Measurements from ENCODE around the gene ST3GAL4.
"Not testable (repeated sequence)": the region's sequence is repeated elsewhere in the genome, so short reads cannot be mapped to it uniquely, and the experiment has no call there.

Gene ST3GAL4

DNA sequence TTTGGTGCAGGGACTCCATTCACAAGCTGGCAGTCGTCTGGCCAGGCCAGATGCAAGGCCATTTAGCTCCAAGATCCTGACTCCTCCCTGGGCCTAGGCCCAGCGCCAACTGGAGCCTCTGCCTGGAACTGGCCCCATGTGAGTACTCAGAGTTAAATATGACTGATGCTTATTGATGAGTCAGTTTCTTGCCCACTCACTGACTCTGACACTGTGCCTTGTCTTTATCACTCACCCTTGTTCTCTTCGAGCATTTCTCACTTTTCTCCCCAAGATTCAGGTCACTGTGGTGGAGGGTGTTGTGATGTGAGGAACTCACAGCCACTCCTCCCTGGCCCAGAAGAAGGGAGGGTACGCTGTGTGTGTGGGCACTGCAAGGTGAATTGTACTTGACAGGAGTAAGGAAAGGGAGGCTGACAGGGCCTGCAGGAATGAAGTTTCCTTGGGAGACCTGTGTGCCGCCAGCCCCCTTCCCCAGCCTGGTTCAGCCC lies 23.2 kb upstream of the ST3GAL4 start:
- DNase-seq = no peak

DNA sequence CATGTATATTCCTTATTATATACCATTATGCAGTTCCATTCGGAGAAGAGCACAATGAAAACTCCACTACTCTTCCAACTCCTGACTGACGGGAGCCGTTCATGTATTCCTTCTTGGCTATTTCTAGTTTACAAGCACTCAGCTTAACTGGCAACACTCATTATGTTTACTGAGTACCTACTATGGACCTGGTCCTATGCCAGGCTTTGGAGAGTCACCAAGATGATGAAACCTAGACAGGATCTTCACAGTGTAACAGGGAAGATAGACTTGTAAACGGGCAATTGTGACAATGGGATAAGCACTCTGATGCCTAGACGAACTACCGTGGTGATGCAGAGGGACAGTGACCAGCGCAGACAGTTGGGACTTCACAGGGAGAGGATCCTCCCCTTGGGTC lies 22.3 kb upstream of the ST3GAL4 start:
- DNase-seq = no peak

DNA sequence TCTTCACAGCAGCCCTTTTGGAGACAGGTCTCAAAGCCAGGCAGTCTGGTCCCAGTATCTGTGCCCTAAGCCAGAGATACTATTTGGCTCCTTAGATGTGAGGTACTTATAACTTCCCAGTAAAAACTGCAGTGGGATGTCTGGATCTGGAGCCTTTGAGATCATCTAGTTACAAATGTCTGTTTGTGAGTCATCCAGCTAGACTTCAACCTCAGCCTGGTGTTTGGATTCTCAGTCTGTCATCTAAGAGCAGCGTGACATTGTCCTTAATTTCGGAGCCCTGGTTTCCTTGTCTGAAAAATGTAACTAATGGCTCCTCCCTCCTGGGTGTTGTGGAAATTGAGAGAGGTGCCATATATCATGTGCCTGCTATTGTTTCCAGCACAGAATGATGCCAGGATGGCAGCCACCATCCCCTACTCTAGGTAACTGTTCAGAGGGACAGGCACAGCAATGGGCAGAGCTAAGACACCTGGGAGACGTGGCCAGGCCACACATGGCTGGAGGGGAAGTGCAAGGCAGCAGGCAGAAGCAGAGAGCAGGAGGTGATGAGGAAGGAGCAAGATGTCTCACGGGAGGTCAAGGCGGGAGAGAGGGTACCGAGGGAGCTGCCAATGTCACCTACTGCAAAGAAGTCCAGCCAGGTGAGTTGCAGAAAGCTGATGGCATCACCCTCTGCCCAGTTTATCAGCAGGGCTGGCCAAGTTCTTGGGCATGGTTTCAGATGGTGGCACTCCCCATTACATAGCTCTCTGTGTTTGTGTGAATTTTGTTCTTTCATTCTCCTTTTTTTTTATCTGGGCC lies 20.6 kb upstream of the ST3GAL4 start:
- DNase-seq = no peak

DNA sequence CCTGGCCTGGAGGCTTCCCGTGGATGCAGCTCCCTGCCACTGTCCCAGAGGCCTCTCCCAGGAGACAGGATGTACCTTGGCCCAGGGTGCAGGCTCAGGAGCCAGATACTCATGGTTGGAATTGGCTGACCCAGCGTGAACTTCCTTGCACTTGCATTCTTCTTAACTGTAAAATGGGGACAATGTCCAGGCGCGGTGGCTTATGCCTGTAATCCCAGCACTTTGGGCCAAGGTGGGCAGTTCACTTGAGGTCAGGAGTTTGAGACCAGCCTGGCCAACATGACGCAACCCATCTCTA lies 20.1 kb upstream of the ST3GAL4 start:
- no peak for DNase-seq

DNA sequence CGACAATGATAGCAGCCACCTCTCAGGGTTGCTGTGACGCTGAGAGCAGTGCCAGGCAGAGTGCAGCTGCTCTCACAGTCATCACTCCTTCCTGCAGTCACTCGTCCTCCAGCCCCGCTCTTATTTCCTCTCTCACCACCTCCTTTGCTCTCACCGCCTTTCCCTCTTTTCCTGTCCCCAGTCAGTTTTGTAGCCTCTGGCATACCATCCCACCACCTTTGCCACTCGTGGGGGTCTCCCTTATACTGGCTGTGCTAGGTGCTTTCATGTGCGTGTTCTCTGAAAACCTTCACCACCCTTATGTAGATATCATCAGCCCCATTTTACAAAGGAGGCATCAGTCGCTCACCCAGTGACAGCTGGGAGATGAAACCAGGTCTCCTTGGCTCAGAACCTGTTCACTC lies 19.3 kb upstream of the ST3GAL4 start:
- no peak for DNase-seq

DNA sequence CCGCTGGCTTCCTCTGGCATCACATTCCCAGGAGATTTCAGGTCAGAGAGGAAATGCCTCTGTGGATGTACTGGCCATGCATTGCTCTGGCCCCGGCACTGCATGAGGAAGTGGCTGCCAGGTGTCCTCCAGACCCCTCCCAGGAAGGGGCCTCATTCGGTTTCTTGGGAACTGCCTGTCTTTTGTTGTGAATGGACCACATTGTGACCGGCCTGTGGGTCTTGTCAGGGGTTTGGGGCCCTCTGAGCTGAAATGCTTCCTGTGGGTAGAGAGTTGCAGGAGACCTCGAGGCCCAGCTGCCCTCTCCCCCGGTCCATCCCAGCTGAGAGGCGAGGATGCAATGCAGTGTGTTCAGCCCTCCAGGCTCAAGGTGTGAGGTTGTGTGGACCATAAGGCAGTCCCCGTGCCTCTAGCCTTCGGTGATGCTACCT lies 18.8 kb upstream of the ST3GAL4 start:
- DNase-seq = no peak

DNA sequence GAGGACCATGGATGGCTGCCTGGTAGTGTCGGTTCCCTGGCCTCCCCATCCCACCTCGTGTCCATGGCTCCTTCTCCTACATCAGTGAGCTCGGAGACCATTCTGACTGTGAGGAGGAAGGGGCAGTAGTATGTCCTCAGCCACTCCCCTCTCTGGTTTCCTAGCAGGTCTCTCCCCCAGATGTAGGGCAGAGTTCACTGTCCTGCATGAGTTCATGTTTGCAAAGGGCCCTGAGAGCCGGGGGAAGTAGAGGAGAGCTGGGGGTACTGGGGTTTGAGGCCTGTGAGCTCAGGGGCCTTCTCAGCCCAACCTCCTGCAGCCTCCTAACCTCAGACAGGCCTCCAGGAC lies 18.4 kb upstream of the ST3GAL4 start:
- DNase-seq = no peak

DNA sequence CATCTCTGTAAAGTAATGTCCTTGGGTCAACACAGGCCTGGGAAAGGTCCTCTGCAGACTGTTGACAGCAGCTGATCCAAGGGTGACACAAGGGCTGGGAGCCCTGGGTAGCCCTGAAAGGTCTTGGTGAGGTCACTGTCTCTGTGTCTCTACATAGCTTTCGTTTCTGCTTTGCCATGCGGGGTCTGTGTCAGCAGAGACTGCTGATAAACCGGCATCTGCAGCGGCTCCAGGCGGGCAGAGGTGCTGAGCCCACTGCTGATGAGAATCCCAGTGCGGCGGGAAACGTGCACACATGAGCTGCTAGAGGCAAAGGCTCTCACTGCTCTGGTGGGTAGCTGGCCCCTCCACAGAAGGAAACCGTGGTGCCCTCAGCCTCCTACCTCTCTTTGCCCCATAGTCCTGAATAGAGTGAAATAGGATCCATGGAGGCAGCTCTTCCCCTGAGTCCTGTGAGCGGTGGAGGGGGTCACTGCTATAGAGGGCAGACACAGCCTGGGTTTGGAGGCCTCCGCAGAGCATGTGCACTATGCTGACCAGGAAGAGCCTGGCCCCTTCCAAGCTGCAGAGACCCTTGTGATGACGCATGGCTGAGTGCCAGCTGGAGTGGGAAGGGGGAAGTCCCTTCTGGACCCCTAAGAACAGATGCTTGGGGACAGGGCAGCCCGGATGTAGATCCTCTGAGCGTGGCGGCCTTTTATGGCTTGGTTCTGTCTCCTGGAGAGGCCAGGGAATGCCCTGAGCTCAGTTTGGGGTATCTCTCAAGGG lies 17.8 kb upstream of the ST3GAL4 start:
- no peak for DNase-seq

DNA sequence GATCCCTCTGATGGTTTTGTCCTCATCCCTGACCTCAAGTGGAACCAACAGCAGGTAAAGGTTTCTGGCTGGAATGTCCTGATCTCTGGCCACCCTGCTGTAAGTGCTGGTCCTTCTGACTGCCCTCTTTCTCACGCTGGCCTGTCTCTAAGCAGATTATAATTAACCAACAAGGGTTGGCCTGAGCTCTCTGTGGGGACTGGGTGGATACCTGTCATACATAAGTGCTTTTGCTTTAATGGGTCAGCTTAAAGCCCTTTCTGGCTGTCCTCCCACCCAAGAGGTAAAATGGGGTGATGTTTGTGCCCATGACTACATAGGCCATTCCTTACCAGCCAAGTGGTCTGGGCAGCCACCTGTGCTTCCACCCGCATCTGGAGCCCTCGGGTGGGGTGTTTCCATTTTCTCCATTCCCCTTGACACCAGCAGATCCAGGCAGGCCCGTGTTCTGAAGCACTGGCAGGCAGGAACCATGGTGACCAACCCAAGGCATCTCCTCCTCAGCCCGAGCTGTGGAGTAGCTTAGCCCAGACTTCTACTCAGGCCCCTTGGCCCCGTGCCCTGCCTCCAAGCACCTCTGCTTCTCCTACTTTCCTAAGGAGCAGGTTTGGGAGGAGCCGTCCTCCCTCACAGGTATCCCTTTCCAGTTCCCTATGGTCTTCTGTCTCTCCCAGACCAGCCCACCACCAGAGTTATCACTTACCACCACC lies 17.0 kb upstream of the ST3GAL4 start:
- DNase-seq = no peak

DNA sequence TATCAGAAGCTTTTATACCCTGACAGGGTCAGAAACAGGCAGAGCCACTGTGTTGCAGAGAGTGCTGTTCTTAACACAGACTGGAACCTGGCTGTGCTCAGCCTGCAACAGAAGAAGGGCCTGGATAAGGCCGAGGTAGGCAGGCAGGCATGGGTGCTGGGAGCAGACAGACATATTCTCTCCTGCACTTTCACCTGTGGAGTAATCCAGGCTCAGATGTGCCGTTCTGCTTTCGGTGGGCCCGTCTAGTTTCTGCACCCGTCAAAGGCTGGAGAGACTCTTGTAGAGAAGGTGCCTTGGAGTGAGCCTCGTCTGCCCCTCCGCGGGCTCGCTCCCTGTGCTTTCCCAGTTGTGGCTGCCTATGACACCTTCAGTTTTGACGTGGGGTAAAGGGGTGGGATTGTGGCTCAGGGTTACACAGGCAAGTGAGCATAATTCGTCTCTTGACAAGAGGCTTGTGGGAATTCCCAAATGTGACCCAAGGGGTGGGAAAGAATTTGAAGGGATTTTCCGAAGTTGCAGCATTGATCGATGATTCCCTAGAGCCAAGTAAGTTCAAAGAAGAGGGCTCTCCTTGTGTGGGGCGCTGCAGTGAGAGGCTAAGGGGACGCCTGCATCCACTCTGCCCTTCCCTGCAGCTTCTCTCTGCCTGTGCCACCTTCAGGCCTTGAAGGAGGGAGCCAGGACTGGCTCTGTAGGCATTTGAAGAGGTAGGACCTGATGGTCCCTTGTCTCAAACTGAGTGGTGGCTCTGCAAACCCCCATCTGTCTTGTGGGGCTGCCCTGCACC lies 16.2 kb upstream of the ST3GAL4 start:
- DNase-seq = no peak

DNA sequence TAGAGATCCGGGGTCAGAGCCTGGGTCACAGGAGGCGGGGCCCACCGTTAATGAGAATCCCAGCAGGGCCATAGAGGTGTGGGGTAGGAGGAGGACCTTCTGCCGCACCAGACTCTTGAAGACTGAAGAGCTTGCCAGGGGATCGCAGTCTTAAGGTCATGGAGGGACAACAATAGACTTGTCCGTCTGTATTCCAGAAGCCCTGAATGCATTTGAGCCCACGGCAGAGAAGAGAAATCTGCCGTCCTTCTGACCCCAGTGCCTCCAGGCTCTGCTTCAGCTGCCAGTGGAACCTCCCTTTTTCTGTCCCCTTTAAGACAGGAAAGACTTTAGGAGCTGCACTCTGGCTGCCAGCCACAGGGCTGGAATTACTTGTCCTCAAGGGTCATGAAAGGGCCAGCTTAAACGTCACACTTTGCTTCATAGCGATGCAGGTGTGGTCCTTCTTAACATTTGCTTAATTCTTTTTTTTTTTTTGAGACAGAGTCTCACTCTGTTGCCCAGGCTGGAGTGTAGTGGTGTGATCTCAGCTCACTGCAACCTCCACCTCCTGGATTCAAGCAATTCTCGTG lies 15.5 kb upstream of the ST3GAL4 start:
- DNase-seq = no peak

DNA sequence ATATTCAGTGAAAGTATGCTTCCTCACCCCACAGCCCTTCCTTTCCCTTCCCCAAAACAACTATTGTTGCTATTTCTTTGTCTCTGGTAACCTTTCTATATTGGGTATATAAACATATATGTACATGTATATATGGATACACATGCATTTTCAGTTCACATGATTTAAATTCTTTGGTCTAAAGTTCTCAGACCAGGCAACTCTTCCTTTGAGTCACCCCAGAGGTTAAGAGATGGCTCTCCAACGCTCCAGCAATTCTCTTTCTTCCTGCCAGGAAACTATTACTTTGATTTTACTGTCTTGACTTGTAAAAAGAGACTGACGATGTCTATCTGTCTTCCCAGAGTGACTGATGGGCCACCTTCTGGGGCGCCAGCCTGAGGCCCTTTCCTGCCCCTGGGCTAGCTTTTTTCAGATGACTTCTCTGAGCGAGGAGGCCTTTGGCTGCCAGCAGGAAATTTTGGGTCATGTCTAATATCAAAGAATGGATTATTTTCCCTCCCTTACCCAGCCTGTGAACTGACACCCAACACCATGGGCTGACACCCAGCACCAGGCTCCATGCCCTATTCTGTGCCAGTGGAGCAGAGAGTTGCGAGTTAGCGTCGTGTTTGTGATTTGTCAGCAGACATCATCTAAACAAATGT lies 14.4 kb upstream of the ST3GAL4 start:
- no peak for DNase-seq

DNA sequence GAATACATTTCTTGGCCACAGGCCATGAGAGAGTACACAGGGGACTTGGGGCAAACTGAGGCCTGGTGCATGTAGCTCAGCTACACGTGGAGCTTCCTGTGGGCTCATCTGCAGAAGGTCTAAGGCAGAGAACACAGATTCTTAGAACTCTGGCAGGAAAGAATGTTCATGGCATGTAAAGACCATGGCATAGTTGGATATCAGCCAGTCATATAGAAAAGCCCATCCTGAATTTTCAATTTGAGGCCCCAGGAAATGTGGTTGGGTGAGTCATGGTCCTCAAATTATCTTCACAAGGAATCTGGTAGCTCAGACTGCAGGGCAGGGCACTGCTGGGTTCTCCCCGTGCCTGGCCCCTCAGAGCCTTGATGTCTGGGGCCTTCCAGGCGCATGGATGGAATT lies 13.7 kb upstream of the ST3GAL4 start:
- no peak for DNase-seq

DNA sequence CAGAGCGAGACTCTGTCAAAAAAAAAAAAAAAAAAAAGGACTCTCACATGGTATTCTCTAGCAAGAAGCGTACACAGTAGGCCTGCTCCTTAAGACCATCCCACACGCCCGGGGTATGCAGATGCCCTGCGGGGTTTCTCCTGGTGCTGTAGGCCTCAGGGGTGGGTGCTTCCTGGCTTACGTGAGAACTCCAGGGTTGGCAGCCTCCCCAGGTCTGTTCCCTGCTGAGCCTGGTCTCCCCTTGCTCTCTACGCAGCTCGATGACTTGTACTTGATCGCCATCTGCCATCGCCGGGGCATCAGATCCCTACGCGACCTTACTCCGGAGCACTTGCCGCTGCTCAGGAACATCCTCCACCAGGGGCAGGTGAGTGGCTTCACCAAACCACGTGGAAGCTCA lies 12.4 kb upstream of the ST3GAL4 start:
- no peak for DNase-seq

DNA sequence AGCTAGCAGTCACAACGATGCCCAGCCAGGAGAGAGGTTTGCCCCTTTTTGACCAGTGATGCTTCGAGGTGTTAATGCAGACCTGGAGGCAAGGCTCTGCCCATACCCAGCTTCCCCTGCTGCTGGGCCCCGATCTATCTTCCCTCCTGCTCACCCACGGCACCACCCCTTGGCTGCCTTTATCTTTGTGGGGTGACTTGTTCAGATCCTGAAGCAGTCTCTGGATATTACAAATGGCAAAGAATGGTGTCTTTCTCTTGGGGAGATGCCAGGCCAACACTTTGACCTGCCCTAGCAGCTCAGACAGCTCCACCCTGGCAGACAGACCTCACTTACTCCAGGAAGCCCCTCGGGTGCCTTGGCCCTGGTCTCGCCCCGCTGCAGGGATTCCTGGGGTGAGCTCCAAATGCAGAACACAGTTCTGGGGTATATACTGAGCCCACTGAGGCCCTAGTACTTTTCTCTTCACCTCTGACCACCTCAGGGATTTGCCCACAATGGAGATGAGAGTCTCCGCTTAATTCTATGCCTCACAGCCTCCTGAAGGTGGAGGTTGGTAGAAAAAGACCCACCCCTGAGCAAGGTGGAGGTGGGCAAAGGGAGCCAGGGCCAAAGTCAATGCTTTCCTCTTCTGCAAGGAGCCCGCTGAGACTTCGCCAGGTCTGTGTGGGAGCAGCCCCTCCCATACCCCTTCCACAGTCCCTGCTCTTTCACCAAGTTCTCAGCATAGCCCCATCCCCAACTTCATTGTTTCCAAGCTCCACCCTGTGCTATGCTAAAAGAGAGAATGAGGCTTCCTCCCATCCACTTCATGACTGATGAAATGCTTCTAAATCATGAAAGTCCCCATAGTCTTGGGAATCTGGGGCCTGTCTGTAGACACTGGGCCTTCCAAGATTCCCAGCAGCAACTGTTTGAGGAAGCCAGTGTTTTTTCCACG lies 11.1 kb upstream of the ST3GAL4 start:
- no peak for DNase-seq

DNA sequence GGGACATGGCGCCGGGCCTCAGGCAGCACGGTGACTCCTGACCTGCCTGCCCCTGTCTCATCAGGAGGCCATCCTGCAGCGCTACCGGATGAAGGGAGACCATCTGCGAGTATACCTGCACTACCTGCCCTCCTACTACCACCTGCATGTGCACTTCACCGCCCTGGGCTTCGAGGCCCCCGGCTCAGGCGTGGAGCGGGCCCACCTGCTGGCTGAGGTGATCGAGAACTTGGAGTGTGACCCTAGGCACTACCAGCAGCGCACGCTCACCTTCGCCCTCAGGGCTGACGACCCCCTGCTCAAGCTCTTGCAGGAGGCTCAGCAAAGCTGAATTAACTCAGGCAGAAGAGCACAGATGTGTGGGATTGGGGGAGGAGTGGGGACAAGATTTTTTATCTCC lies 10.2 kb upstream of the ST3GAL4 start:
- no peak for DNase-seq

DNA sequence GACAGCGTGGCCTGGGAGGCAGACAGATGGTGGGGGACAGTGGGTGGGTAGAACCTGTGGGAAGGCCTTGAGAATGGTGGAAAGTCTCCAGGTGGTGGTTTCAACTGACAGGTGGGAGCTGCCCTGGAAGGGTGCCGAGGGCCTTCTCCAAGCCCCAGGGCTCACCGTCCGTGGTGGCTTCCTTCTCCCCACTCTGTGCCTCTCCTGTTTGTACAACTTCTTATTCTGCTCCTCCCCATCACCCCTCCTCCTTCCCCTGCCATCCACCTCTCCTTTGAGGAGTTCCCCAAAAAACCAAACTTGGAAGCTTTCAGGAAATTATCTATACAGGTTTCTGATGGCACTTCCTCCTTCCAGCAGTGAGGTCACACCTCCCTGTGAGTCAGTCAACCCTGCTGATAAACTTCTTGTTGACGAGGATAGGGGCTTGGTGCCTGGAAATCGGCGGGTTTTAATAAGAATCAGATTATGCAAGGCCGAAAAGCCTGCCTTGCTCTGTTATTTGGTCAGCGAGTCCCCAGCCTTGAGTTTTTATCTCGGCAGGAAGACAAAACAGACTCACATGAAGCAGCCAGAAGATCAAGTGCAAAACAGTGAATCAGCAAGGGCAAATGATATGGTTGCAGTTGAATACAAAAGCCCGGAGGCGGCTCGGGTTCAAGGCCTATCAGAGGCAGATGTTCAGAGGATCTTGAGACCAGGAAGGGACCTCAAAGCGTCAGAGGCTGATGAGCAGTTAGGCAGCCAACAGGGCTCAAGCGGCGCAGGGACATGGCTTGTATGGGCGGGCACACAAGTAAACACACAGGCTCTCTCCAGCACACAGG lies 9.5 kb upstream of the ST3GAL4 start:
- no peak for DNase-seq

DNA sequence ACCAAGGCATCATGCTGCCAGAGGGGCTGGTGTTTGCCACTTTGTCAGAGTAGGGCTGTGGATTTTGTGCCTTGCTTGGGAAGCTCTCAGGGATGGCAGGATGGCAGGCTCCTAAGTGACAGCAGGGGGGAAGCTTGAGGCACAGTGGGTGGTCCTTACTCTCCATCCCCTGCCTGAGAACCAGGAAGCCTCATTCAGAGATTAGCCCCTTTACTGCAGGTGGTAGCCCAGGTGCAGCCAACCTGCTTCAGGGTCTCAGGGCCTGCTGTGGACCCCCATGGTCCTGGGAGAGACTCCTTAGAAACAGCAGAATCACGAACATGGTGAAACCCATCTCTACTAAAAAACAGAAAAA lies 8.9 kb upstream of the ST3GAL4 start:
- DNase-seq = no peak

DNA sequence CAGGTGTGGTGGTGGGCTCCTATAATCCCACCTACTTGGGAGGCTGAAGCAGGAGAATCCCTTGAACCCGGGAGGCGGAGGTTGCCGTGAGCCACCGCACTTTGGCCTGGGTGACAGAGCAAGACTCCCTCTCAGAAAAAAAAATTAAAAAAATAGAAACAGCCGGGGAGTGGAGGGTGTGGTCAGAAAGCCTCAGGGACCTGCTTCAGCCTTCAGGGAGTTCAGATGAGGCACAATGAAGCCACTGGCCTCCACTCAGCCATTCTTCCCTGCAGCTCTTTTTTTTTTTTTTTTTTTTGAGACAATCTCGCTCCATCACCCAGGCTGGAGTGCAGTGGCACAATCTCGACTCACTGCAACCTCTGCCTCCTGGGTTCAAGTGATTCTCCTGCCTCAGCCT lies 8.5 kb upstream of the ST3GAL4 start:
- not testable (repeated sequence) for DNase-seq
